Measurements from ENCODE around the gene EIF2B2. TPM values are rescaled to one million over a fixed set of nuclear protein-coding genes. Genes with fewer than 3 reads are reported as not detected.

EIF2B2 gene
- total RNA-seq, 1 experiment from 2014 or later: 139 TPM

DNA sequence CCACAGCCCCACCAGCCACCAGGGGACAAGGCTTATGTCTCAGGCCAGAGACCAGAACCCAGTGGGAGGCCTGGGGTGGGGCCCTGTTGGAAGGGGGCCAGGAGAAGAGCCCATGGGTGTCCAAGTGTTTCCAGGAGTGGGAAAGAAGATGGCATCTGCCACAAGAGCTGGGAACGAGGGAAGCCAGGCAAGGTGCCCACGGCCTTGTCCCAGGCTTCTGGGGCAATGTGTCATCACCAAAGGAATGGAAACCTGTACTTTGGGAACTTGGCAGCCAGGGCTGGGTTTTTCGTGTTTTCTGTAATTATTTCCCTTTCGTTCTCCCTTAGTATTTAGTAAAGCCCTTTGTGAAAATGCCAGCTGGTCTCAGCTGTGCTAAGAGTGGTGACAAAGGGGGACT is 42.0 kb upstream of the EIF2B2 start:
- Histone ChIP-seq H3K9me3 (ENCODE audit: insufficient read depth, low read depth) (no peaks in the 10 kb centered on the region), H3K4me2 (no peak overlapping the region), H3K79me2 (ENCODE audit: low read depth) (no peaks in the 10 kb centered on the region), H3K27me3 (ENCODE audit: insufficient read depth, low read depth) (no peaks in the 10 kb centered on the region), H3K9me2 (ENCODE audit: insufficient read depth) (no peaks in the 10 kb centered on the region), H3K4me1 (replicated peaks; ENCODE audit: insufficient read depth) (peaks cover 36% of the 10 kb centered on the region), H3K27ac (no peak overlapping the region), H3F3A (ENCODE audit: insufficient read depth, low read depth) (peaks cover 11% of the 10 kb centered on the region; the same call in 1 of the 2 replicates), H3K4me3 (no peak overlapping the region), H4K20me1 (ENCODE audit: insufficient read depth) (no peaks in the 10 kb centered on the region), H2AFZ (no peak overlapping the region), H3K36me3 (ENCODE audit: low read depth) (no peaks in the 10 kb centered on the region)
- no peak for TF ChIP-seq EZH2 (IDR thresholded peaks at IDR 0.05; ENCODE audit: low read depth)
- TF ChIP-seq, protein P1, sequence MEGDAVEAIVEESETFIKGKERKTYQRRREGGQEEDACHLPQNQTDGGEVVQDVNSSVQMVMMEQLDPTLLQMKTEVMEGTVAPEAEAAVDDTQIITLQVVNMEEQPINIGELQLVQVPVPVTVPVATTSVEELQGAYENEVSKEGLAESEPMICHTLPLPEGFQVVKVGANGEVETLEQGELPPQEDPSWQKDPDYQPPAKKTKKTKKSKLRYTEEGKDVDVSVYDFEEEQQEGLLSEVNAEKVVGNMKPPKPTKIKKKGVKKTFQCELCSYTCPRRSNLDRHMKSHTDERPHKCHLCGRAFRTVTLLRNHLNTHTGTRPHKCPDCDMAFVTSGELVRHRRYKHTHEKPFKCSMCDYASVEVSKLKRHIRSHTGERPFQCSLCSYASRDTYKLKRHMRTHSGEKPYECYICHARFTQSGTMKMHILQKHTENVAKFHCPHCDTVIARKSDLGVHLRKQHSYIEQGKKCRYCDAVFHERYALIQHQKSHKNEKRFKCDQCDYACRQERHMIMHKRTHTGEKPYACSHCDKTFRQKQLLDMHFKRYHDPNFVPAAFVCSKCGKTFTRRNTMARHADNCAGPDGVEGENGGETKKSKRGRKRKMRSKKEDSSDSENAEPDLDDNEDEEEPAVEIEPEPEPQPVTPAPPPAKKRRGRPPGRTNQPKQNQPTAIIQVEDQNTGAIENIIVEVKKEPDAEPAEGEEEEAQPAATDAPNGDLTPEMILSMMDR (conservative IDR thresholded peaks at IDR 0.05): no peak
- BruUV-seq (replicated peaks): no TSS peak
- DNase-seq: no peak
- ChIA-PET CTCF (no interaction called here), POLR2A (ENCODE audit: unreplicated experiment) (interaction anchor here (0.6 kb wide), 2 partner anchors 11 to 46 kb away, joined by 5 to 9 read pairs; no protein-coding TSS in a partner anchor)
- intact Hi-C loops (cut with micrococcal nuclease; ENCODE audit: unreplicated experiment): no loop called here

DNA sequence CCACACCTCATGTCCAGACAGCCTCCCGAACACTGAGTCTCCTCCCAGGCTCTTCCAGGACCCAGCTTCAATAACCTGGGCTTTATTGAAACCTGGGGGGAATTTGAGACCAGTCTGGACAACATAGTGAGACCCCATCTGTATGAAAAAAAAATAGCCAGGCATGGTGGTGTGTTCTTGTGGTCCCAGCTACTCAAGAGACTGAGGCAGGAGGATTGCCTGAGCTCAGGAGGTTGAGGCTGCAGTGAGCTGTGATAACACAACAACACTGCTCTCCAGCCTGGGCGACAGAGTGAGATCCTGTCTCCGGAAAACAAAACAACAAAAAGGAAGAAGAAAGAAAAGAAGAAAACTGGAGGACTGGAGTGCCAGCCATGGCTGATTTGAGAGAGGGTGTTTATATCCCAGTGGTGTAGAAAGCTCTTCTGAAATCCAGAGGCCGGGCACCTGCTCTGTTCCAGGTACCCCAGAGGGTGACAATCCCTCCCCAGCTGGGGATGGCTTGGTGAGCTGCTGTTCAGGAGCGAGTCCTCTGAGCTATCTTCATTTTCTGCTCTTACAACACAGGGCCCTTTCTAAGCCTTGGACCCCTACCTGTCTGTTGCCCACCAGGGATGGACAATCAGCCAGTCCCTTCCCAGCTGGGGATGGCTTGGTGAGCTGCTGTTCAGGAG is 41.3 kb upstream of the EIF2B2 start:
- intact Hi-C loops (cut with micrococcal nuclease; ENCODE audit: unreplicated experiment): no loop called here
- ChIA-PET CTCF (no interaction called here), POLR2A (ENCODE audit: unreplicated experiment) (interaction anchor here (0.6 kb wide), 2 partner anchors 10 to 47 kb away, joined by 5 to 9 read pairs; no protein-coding TSS in a partner anchor)
- TF ChIP-seq, protein P1 (conservative IDR thresholded peaks at IDR 0.05): no peak
- no peak for TF ChIP-seq EZH2 (IDR thresholded peaks at IDR 0.05; ENCODE audit: low read depth)
- Histone ChIP-seq H4K20me1 (ENCODE audit: insufficient read depth) (no peaks in the 10 kb centered on the region), H3K27ac (no peak overlapping the region), H3K4me2 (no peak overlapping the region), H3K9me3 (ENCODE audit: insufficient read depth, low read depth) (no peaks in the 10 kb centered on the region), H3K36me3 (ENCODE audit: low read depth) (no peaks in the 10 kb centered on the region), H3K4me3 (no peak overlapping the region), H3F3A (ENCODE audit: insufficient read depth, low read depth) (peaks cover 11% of the 10 kb centered on the region; the same call in 1 of the 2 replicates), H3K27me3 (ENCODE audit: insufficient read depth, low read depth) (no peaks in the 10 kb centered on the region), H2AFZ (no peak overlapping the region), H3K9me2 (ENCODE audit: insufficient read depth) (no peaks in the 10 kb centered on the region), H3K4me1 (replicated peaks; ENCODE audit: insufficient read depth) (peaks cover 40% of the 10 kb centered on the region), H3K79me2 (ENCODE audit: low read depth) (no peaks in the 10 kb centered on the region)
- BruUV-seq (replicated peaks): no TSS peak
- DNase-seq: no peak

DNA sequence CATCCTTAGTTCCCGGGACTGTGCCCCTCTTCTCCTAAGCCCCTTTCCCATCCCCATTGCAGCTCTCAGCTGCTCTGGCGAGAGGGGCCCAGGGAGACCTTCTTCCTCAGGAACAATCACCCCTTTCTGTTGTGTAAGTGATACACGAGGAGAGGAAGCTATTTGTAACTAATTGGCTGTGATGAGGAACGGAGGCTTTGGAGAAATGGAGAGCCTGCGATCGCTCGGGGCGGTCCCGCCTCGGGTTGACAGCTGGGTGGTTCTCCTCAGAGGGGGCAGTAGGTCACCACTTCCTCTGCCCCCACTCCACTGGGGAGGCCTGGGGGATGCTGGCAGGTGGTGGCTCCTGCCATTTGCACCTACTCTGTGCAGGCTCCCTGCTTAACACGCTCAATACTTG is 40.7 kb upstream of the EIF2B2 start:
- no peak overlapping the region for H3K4me3 ChIP-seq
- no peaks in the 10 kb centered on the region for H3K9me3 ChIP-seq (ENCODE audit: insufficient read depth, low read depth)
- H3K27ac ChIP-seq: no peak overlapping the region
- peaks cover 11% of the 10 kb centered on the region; the same call in 1 of the 2 replicates for H3F3A ChIP-seq (ENCODE audit: insufficient read depth, low read depth)
- CTCF ChIA-PET: interaction anchor here (0.5 to 0.6 kb wide), 2 partner anchors 72 to 308 kb away, joined by 3 to 6 read pairs; no protein-coding TSS in a partner anchor
- no peaks in the 10 kb centered on the region for H4K20me1 ChIP-seq (ENCODE audit: insufficient read depth)
- TF ChIP-seq, protein P1 (conservative IDR thresholded peaks at IDR 0.05): no peak
- H3K36me3 ChIP-seq (ENCODE audit: low read depth): no peaks in the 10 kb centered on the region
- intact Hi-C loops (cut with micrococcal nuclease; ENCODE audit: unreplicated experiment): no loop called here
- BruUV-seq (replicated peaks): no TSS peak
- no peak overlapping the region for H3K4me2 ChIP-seq
- H3K79me2 ChIP-seq (ENCODE audit: low read depth): no peaks in the 10 kb centered on the region
- H3K4me1 ChIP-seq (replicated peaks; ENCODE audit: insufficient read depth): peaks cover 40% of the 10 kb centered on the region
- no peak overlapping the region for H2AFZ ChIP-seq
- POLR2A ChIA-PET (ENCODE audit: unreplicated experiment): interaction anchor here (0.6 kb wide), 1 partner anchor 54 kb away, joined by 7 read pairs; no protein-coding TSS in a partner anchor
- H3K9me2 ChIP-seq (ENCODE audit: insufficient read depth): no peaks in the 10 kb centered on the region
- H3K27me3 ChIP-seq (ENCODE audit: insufficient read depth, low read depth): no peaks in the 10 kb centered on the region
- DNase-seq: no peak

Measured in PC-9 (cell line).